NT2/D1 (cell line): ENCODE results near the gene TRIM67.

Source experiments
- DNase-seq: peaks from one replicate; pipeline ENCODE4 v3.0.0-alpha.2; 2011; ENCODE audit warnings: low read depth, low spot score
- H3K27me3 ChIP-seq: 2 replicates; pipeline ENCODE4 v1.6.0; 2011; ENCODE audit warnings: mild to moderate bottlenecking; ENCODE audit not compliant: insufficient read length, insufficient read depth
- H3K36me3 ChIP-seq: 2 replicates; pipeline ENCODE4 v1.6.1; 2011; ENCODE audit warnings: mild to moderate bottlenecking, low read length, mixed read lengths; ENCODE audit not compliant: insufficient read depth, insufficient read length
- H3K4me1 ChIP-seq: 2 replicates; pipeline ENCODE4 v1.5.1; 2011; ENCODE audit not compliant: insufficient read depth, insufficient read length
- H3K4me3 ChIP-seq: 2 replicates; pipeline ENCODE4 v1.5.1; 2011; ENCODE audit warnings: low read depth; ENCODE audit not compliant: insufficient read length
- H3K9ac ChIP-seq: 2 replicates; pipeline ENCODE4 v1.6.0; 2011; ENCODE audit warnings: low read depth; ENCODE audit not compliant: insufficient read length
- H3K9me3 ChIP-seq: 2 replicates; pipeline ENCODE4 v1.5.1; 2011; ENCODE audit warnings: mild to moderate bottlenecking, low read length; ENCODE audit not compliant: insufficient read depth
- SUZ12 ChIP-seq: IDR thresholded peaks from 2 replicates; pipeline ENCODE4 v1.6.1; 2011; ENCODE audit not compliant: insufficient read length, insufficient read depth; ENCODE audit errors: extremely low read depth
- YY1 ChIP-seq: IDR thresholded peaks from 2 replicates; pipeline ENCODE4 v1.6.1; 2011; ENCODE audit not compliant: insufficient read length, insufficient read depth
- ZNF274 ChIP-seq: IDR thresholded peaks from 2 replicates; pipeline ENCODE4 v1.6.1; 2011; ENCODE audit warnings: mild to moderate bottlenecking, low read depth, low read length

Gene TRIM67

DNA sequence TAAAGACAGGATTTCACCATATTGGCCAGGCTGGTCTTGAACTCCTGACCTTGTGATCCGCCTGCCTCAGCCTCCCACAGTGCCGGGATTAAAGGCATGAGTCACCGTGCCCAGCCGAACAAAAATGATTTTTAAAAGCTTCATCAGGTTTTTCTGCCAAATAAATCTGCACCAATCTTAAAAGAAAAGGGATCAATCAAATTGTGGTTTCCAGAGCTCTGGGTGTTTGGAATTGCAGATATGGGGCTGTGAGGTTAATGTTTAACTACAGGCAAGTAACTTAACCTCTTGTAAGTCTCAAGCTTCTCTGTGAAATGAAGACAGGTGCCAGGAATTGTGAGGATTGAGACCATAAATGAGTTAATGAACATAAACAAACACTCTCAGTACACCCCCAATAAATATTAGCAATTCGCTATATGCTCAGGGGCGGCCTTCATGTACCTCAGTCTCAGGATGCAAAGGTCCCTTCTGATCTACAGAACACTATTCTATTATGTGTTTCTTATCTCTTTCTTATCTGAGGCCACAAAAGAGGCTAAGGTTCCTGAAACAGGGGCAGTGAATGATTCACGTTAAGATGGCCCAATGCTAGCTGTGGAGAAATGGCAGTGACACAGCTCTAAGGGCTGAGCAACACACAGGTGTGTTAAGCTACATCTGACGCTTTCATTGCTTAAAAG lies 72.0 kb downstream of the TRIM67 start:
- Histone ChIP-seq H3K4me1 (no peaks in the 10 kb centered on the region), H3K4me3 (no peak overlapping the region), H3K36me3 (peaks cover 56% of the 10 kb centered on the region), H3K9ac (no peak overlapping the region), H3K27me3 (no peaks in the 10 kb centered on the region), H3K9me3 (no peaks in the 10 kb centered on the region)
- no peak for DNase-seq
- TF ChIP-seq ZNF274 (no peak), SUZ12 (no peak), YY1 (no peak)

- no peak for TF ChIP-seq ZNF274
- TF ChIP-seq YY1 = no peak
- no peak for TF ChIP-seq SUZ12
- Histone ChIP-seq H3K4me1 (no peaks in the 10 kb centered on the region), H3K27me3 (no peaks in the 10 kb centered on the region), H3K36me3 (peaks cover 54% of the 10 kb centered on the region), H3K9me3 (no peaks in the 10 kb centered on the region), H3K9ac (no peak overlapping the region), H3K4me3 (no peak overlapping the region)
- no peak for DNase-seq
These were observed 72.6 kb downstream of the TRIM67 start for GRCh38 chr1:231234506-231234905.

- Histone ChIP-seq H3K27me3 (no peaks in the 10 kb centered on the region), H3K9ac (no peak overlapping the region), H3K4me1 (no peaks in the 10 kb centered on the region), H3K4me3 (no peak overlapping the region), H3K9me3 (no peaks in the 10 kb centered on the region), H3K36me3 (peaks cover 45% of the 10 kb centered on the region)
- no peak for TF ChIP-seq ZNF274
- DNase-seq = no peak
These were observed 73.8 kb downstream of the TRIM67 start for GRCh38 chr1:231235526-231236207.

GRCh38 chr1:231236208-231236591 lies 74.3 kb downstream of the TRIM67 start:
- DNase-seq = no peak
- Histone ChIP-seq H3K9ac (no peak overlapping the region), H3K4me1 (no peaks in the 10 kb centered on the region)

DNA sequence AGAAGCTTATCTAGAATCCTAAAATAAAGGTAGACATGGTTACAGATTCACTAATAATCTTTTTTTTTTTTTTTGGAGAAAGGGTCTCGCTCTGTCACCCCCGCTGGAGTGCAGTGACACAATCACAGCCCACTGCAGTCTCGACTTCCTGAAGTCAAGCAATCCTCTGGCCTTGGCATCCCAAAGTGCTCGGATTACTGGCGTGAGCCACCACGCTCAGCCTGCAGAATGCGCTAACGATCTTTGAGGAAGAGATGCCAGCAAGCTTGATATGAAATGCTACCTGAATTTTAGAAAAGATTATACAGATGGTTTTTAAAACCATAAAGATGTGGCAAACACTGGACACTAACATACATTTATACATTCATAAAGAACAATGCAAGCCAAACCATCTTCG lies 75.1 kb downstream of the TRIM67 start:
- Histone ChIP-seq H3K4me3 (no peak overlapping the region), H3K27me3 (no peaks in the 10 kb centered on the region), H3K9ac (no peak overlapping the region), H3K9me3 (no peaks in the 10 kb centered on the region), H3K4me1 (no peaks in the 10 kb centered on the region), H3K36me3 (peaks cover 39% of the 10 kb centered on the region)
- no peak for DNase-seq
- TF ChIP-seq SUZ12 (no peak), YY1 (no peak), ZNF274 (no peak)

More at GRCh38 chr1:231236208-231236591, 74.3 kb downstream of the TRIM67 start:
- H3K36me3 ChIP-seq = peaks cover 41% of the 10 kb centered on the region
- no peaks in the 10 kb centered on the region for H3K27me3 ChIP-seq
- TF ChIP-seq YY1 (no peak), ZNF274 (no peak)
- no peaks in the 10 kb centered on the region for H3K9me3 ChIP-seq
- no peak overlapping the region for H3K4me3 ChIP-seq

GRCh38 chr1:231238298-231238697 lies 76.4 kb downstream of the TRIM67 start:
- peaks cover 35% of the 10 kb centered on the region for H3K36me3 ChIP-seq

DNA sequence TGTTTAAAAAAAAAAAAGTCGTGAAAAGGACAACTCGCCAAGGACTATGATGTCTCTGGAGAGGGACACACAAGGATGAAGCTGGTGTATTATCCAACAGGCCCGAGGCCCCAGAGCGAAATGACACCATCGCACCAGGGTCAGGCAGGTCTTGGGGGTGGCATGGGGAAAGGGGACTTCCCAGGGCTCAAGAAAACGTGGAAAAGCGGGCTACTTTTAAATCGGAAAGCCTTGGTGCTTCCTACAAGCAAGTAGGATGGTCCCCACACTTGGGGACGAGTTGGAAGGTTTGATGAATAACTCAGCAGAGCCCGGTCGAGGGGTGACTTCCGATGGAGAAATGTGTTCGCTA lies 78.6 kb downstream of the TRIM67 start:
- peak overlapping the region; percentile 89 for H3K9ac ChIP-seq
- no peak for DNase-seq
- H3K9me3 ChIP-seq = no peaks in the 10 kb centered on the region
- H3K4me1 ChIP-seq = no peaks in the 10 kb centered on the region
- H3K36me3 ChIP-seq = peaks cover 34% of the 10 kb centered on the region
- TF ChIP-seq SUZ12 (no peak), YY1 (no peak), ZNF274 (no peak)
- peak overlapping the region; percentile 90 for H3K4me3 ChIP-seq
- H3K27me3 ChIP-seq = no peaks in the 10 kb centered on the region

More at GRCh38 chr1:231238298-231238697, 76.4 kb downstream of the TRIM67 start:
- TF ChIP-seq ZNF274 (no peak), YY1 (no peak), SUZ12 (no peak)
- no peak overlapping the region for H3K9ac ChIP-seq
- H3K4me1 ChIP-seq = no peaks in the 10 kb centered on the region
- H3K9me3 ChIP-seq = no peaks in the 10 kb centered on the region
- H3K4me3 ChIP-seq = no peak overlapping the region
- no peak for DNase-seq
- no peaks in the 10 kb centered on the region for H3K27me3 ChIP-seq
